CD14-positive monocyte (primary cell): ENCODE data around the gene SLC4A4. TPM values are rescaled to one million over a fixed set of nuclear protein-coding genes. Genes with fewer than 3 reads are reported as not detected.

Source experiments
- DNase-seq, 3 donors: peaks; one replicate each; pipeline ENCODE4 v3.0.0-alpha.2; 2011 to 2022
- H2AFZ ChIP-seq: 2 replicates; pipeline ENCODE4 v1.6.0; 2012; ENCODE audit warnings: mild to moderate bottlenecking, low read depth, low read length, inconsistent platforms; ENCODE audit not compliant: insufficient read depth, poor library complexity, severe bottlenecking
- H3K27ac ChIP-seq, 2 donors: 1 replicate in 1 of 2; 2 replicates in 1 of 2; pipeline ENCODE4 v1.5.1; 2012 to 2013; ENCODE audit warnings: low read length in 2 of 2, control low read depth in 1 of 2, inconsistent platforms in 1 of 2, low read depth in 1 of 2, mild to moderate bottlenecking in 1 of 2
- H3K27me3 ChIP-seq, 2 donors: one replicate each; pipeline versions ENCODE4 v1.6.0 to v1.6.1; 2011 to 2013; ENCODE audit warnings: low read length in 2 of 2; ENCODE audit not compliant: control insufficient read depth in 2 of 2, insufficient read depth in 2 of 2
- H3K36me3 ChIP-seq, 2 donors: replicated peaks in 1 of 2; 1 replicate in 1 of 2; 2 replicates in 1 of 2; pipeline versions ENCODE4 v1.5.1 to v1.6.1; 2012 to 2013; ENCODE audit warnings: low read length in 2 of 2, control low read depth in 1 of 2, inconsistent platforms in 1 of 2, mild to moderate bottlenecking in 1 of 2; ENCODE audit not compliant: insufficient read depth in 2 of 2, control insufficient read depth in 1 of 2
- H3K4me1 ChIP-seq, 2 donors: 1 replicate in 1 of 2; 2 replicates in 1 of 2; pipeline versions ENCODE4 v1.5.1 to v1.6.1; 2012 to 2013; ENCODE audit warnings: low read length in 2 of 2, control low read depth in 1 of 2, inconsistent platforms in 1 of 2, mild to moderate bottlenecking in 1 of 2, moderate library complexity in 1 of 2; ENCODE audit not compliant: insufficient read depth in 2 of 2, control insufficient read depth in 1 of 2
- H3K4me2 ChIP-seq: replicated peaks from 2 replicates; pipeline ENCODE3; 2012; ENCODE audit warnings: low read length, moderate library complexity, mild to moderate bottlenecking; ENCODE audit not compliant: poor library complexity, severe bottlenecking; ENCODE audit errors: extremely low read depth
- H3K4me3 ChIP-seq, 3 experiments: fragments of 200-600 bp in 1 of 3; sonication (generic) in 1 of 3; replicated peaks in 1 of 3; 1 replicate in 2 of 3; 2 replicates in 1 of 3; pipeline ENCODE4 v1.5.1; 2011 to 2013; ENCODE audit warnings: low read length in 3 of 3, mild to moderate bottlenecking in 3 of 3, control low read depth in 2 of 3, low read depth in 2 of 3, inconsistent platforms in 1 of 3, moderate library complexity in 1 of 3
- H3K79me2 ChIP-seq: 2 replicates; pipeline ENCODE4 v1.6.0; 2012; ENCODE audit warnings: mild to moderate bottlenecking, control low read depth, inconsistent platforms, low read length, moderate library complexity; ENCODE audit not compliant: insufficient read depth
- H3K9ac ChIP-seq: 2 replicates; pipeline ENCODE4 v1.6.0; 2017; ENCODE audit warnings: low read length, mild to moderate bottlenecking; ENCODE audit not compliant: insufficient read depth, poor library complexity, severe bottlenecking
- H3K9me3 ChIP-seq, 2 donors: replicated peaks in 1 of 2; 1 replicate in 1 of 2; 2 replicates in 1 of 2; pipeline versions ENCODE4 v1.5.1 to v1.6.1; 2012 to 2013; ENCODE audit warnings: low read length in 2 of 2, control low read depth in 1 of 2; ENCODE audit not compliant: control insufficient read depth in 1 of 2, insufficient read depth in 1 of 2
- H4K20me1 ChIP-seq: 2 replicates; pipeline ENCODE4 v1.6.0; 2012; ENCODE audit warnings: mild to moderate bottlenecking, low read length, control low read depth, moderate library complexity; ENCODE audit not compliant: insufficient read depth
- H3K27ac Mint-ChIP-seq, 7 donors: one replicate each; pipeline ENCODE4 v1.8.0; 2020; ENCODE audit warnings: mild to moderate bottlenecking in 7 of 7, mixed read lengths in 7 of 7, moderate library complexity in 6 of 7, inconsistent platforms in 2 of 7
- H3K27me3 Mint-ChIP-seq, 3 donors: one replicate each; pipeline ENCODE4 v1.8.0; 2021 to 2022; ENCODE audit warnings: low read depth in 3 of 3, mild to moderate bottlenecking in 3 of 3, mixed read lengths in 3 of 3, moderate library complexity in 3 of 3, inconsistent platforms in 1 of 3
- H3K36me3 Mint-ChIP-seq, 2 donors: one replicate each; pipeline ENCODE4 v1.8.0; 2020; ENCODE audit warnings: mixed read lengths in 2 of 2, inconsistent platforms in 1 of 2, mild to moderate bottlenecking in 1 of 2
- H3K4me1 Mint-ChIP-seq: one replicate; pipeline ENCODE4 v1.8.0; 2020; ENCODE audit warnings: mild to moderate bottlenecking, mixed read lengths
- H3K4me3 Mint-ChIP-seq, 2 donors: one replicate each; pipeline ENCODE4 v1.8.0; 2020; ENCODE audit warnings: mild to moderate bottlenecking in 2 of 2, mixed read lengths in 2 of 2, moderate library complexity in 1 of 2
- H3K9me3 Mint-ChIP-seq, 7 donors: one replicate each; pipeline ENCODE4 v1.8.0; 2020 to 2022; ENCODE audit warnings: mixed read lengths in 7 of 7, mild to moderate bottlenecking in 6 of 7, moderate library complexity in 6 of 7, inconsistent platforms in 2 of 7
- CTCF ChIP-seq: fragments of 200-600 bp; IDR thresholded peaks from one replicate; pipeline ENCODE4 v1.8.0; 2022; ENCODE audit warnings: antibody characterized with exemption, mild to moderate bottlenecking
- WGBS: methylation state at CpG from one replicate; pipeline ENCODE4 v1.1.5; 2013; ENCODE audit warnings: missing lambda C conversion rate; ENCODE audit not compliant: insufficient coverage; 5-methylcytosine and 5-hydroxymethylcytosine counted together
- intact Hi-C, 2 donors: fragments of 100-400 bp; cut with micrococcal nuclease; formaldehyde crosslinking; loops; one replicate each; pipeline versions ENCODE4 v1.15.0 to v1.15.1; 2023
- polyA plus RNA-seq, 3 donors: library from polyadenylated mRNA; depleted of rRNA in 1 of 3; unstranded in 2 of 3; stranded (reverse) in 1 of 3; fragments of 300-500 nt in 2 of 3; fragments of >200 nt in 1 of 3; fragmentation: Illumina TruSeq in 2 of 3; gene quantifications; 1 replicate in 2 of 3; 2 replicates in 1 of 3; pipeline ENCODE4 v1.2.3, GENCODE V29; 2012 to 2021

Gene SLC4A4
- polyA plus RNA-seq, 3 donors = 0.03 TPM; not detected in 2

- Mint-ChIP-seq H3K4me3 (no peak overlapping the region), H3K36me3 (no peaks in the 10 kb centered on the region), H3K27ac (no peak overlapping the region), H3K27me3 (peaks cover 0 to 2% (median under 1%) of the 10 kb centered on the region in 3 donors), H3K4me1 (no peaks in the 10 kb centered on the region), H3K9me3 (peaks cover 0 to 12% (median 0%) of the 10 kb centered on the region in 7 donors)
- DNase-seq = no peak
- H3K9ac ChIP-seq = no peak overlapping the region
- intact Hi-C loops = no loop called here
- H3K27ac ChIP-seq = no peak overlapping the region
- no peak overlapping the region for H3K4me3 ChIP-seq
- no peaks in the 10 kb centered on the region for H4K20me1 ChIP-seq
- WGBS = no CpG with 5 or more reads among the region's 1 CpG
- no peaks in the 10 kb centered on the region for H3K4me1 ChIP-seq
- H3K79me2 ChIP-seq = no peaks in the 10 kb centered on the region
- H3K9me3 ChIP-seq = no peaks in the 10 kb centered on the region
- no peaks in the 10 kb centered on the region for H3K27me3 ChIP-seq
- TF ChIP-seq CTCF = no peak
- no peak overlapping the region for H3K4me2 ChIP-seq
- H3K36me3 ChIP-seq = no peaks in the 10 kb centered on the region
- H2AFZ ChIP-seq = no peak overlapping the region
Measured at GRCh38 chr4:71592793-71593192, 254.0 kb downstream of the SLC4A4 start.

- H2AFZ ChIP-seq = no peak overlapping the region
- H3K4me2 ChIP-seq = no peak overlapping the region
- Mint-ChIP-seq H3K4me1 (no peaks in the 10 kb centered on the region), H3K9me3 (peaks cover 0 to 12% (median 0%) of the 10 kb centered on the region in 7 donors), H3K27ac (no peak overlapping the region), H3K27me3 (peaks cover 0 to 4% (median 3%) of the 10 kb centered on the region in 3 donors), H3K4me3 (no peak overlapping the region), H3K36me3 (no peaks in the 10 kb centered on the region)
- no peaks in the 10 kb centered on the region for H3K9me3 ChIP-seq
- H3K9ac ChIP-seq = no peak overlapping the region
- no peaks in the 10 kb centered on the region for H3K27me3 ChIP-seq
- no peak overlapping the region for H3K4me3 ChIP-seq
- H3K4me1 ChIP-seq = no peaks in the 10 kb centered on the region
- no peak for TF ChIP-seq CTCF
- no peaks in the 10 kb centered on the region for H3K79me2 ChIP-seq
- no peaks in the 10 kb centered on the region for H3K36me3 ChIP-seq
- no peak overlapping the region for H3K27ac ChIP-seq
- intact Hi-C loops = no loop called here
- H4K20me1 ChIP-seq = no peaks in the 10 kb centered on the region
- DNase-seq = no peak
Measured at GRCh38 chr4:71593311-71593710, 254.5 kb downstream of the SLC4A4 start.
